ENCODE data around the gene ADRA2B.

DNA sequence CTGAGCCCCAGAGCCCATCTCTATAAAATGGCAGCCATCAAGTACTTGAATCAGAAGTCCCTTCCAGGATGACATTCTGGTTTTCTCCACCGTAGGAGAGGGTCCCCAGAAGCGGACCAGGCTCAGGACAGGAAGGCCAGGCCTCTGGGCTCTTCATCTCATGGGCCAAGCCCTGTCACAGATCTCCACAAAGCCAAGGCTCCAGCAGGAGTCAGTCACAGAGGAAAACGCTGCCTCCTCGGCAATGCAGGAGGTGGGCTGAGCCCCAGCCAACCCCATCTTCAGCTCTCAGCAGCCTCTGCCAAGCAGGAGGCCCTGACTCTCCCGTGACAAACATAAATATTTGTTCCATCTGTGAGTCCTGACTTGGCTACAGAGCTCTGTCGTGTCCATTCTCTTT is 42.2 kb downstream of the ADRA2B start:
- TF ChIP-seq, protein P1, sequence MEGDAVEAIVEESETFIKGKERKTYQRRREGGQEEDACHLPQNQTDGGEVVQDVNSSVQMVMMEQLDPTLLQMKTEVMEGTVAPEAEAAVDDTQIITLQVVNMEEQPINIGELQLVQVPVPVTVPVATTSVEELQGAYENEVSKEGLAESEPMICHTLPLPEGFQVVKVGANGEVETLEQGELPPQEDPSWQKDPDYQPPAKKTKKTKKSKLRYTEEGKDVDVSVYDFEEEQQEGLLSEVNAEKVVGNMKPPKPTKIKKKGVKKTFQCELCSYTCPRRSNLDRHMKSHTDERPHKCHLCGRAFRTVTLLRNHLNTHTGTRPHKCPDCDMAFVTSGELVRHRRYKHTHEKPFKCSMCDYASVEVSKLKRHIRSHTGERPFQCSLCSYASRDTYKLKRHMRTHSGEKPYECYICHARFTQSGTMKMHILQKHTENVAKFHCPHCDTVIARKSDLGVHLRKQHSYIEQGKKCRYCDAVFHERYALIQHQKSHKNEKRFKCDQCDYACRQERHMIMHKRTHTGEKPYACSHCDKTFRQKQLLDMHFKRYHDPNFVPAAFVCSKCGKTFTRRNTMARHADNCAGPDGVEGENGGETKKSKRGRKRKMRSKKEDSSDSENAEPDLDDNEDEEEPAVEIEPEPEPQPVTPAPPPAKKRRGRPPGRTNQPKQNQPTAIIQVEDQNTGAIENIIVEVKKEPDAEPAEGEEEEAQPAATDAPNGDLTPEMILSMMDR (IDR thresholded peaks at IDR 0.05) = no peak
- no peak for TF ChIP-seq POLR2A (IDR thresholded peaks at IDR 0.05)

Data from lower leg skin (tissue), 3 donors.